ENCODE data around the gene KCNQ1. TPM values are rescaled to one million over a fixed set of nuclear protein-coding genes. Genes with fewer than 3 reads are reported as not detected.

Gene KCNQ1
- total RNA-seq, 2 experiments from 2014 or later = 10.7 to 10.8 TPM

- Mint-ChIP-seq H3K4me3 (no peak overlapping the region), H3K4me1 (ENCODE audit: low read depth) (no peaks in the 10 kb centered on the region)
- POLR2A ChIA-PET = no interaction called here
These were observed 389.9 kb downstream of the KCNQ1 start for GRCh38 chr11:2834503-2835273.

GRCh38 chr11:2835296-2835695 lies 390.5 kb downstream of the KCNQ1 start:
- ChIA-PET CTCF (no interaction called here), POLR2A (no interaction called here)
- Mint-ChIP-seq H3K4me1 (ENCODE audit: low read depth) (no peaks in the 10 kb centered on the region), H3K9me3 (no peaks in the 10 kb centered on the region), H3K36me3 (no peaks in the 10 kb centered on the region), H3K27me3 (no peaks in the 10 kb centered on the region), H3K4me3 (no peak overlapping the region), H3K27ac (no peak overlapping the region)
- DNase-seq = no peak
- intact Hi-C loops (cut with micrococcal nuclease) = no loop called here

More at GRCh38 chr11:2834503-2835273, 389.9 kb downstream of the KCNQ1 start:
- DNase-seq = no peak
- intact Hi-C loops (cut with micrococcal nuclease) = no loop called here
- Mint-ChIP-seq H3K27me3 (no peaks in the 10 kb centered on the region), H3K27ac (no peak overlapping the region), H3K9me3 (no peaks in the 10 kb centered on the region), H3K36me3 (no peaks in the 10 kb centered on the region)
- CTCF ChIA-PET = interaction anchor here (0.6 kb wide), 1 partner anchor 54 kb away, joined by 3 read pairs; no protein-coding TSS in a partner anchor

GRCh38 chr11:2835751-2836150 lies 390.9 kb downstream of the KCNQ1 start:
- DNase-seq = no peak
- Mint-ChIP-seq H3K36me3 (no peaks in the 10 kb centered on the region), H3K4me1 (ENCODE audit: low read depth) (no peaks in the 10 kb centered on the region), H3K4me3 (no peak overlapping the region), H3K27ac (no peak overlapping the region), H3K27me3 (no peaks in the 10 kb centered on the region), H3K9me3 (no peaks in the 10 kb centered on the region)
- POLR2A ChIA-PET = no interaction called here
- CTCF ChIA-PET = no interaction called here
- intact Hi-C loops (cut with micrococcal nuclease) = no loop called here

- CTCF ChIA-PET = no interaction called here
- H3K4me1 Mint-ChIP-seq (ENCODE audit: low read depth) = no peaks in the 10 kb centered on the region
- intact Hi-C loops (cut with micrococcal nuclease) = no loop called here
- no peaks in the 10 kb centered on the region for H3K27me3 Mint-ChIP-seq
- H3K27ac Mint-ChIP-seq = no peak overlapping the region
- no peaks in the 10 kb centered on the region for H3K36me3 Mint-ChIP-seq
- no peak overlapping the region for H3K4me3 Mint-ChIP-seq
- DNase-seq = no peak
- H3K9me3 Mint-ChIP-seq = no peaks in the 10 kb centered on the region
- POLR2A ChIA-PET = no interaction called here
These were observed 391.7 kb downstream of the KCNQ1 start for GRCh38 chr11:2836315-2837095.

GRCh38 chr11:2837096-2837601 lies 392.3 kb downstream of the KCNQ1 start:
- ChIA-PET POLR2A (no interaction called here), CTCF (no interaction called here)
- intact Hi-C loops (cut with micrococcal nuclease) = no loop called here
- Mint-ChIP-seq H3K27ac (no peak overlapping the region), H3K4me1 (ENCODE audit: low read depth) (no peaks in the 10 kb centered on the region), H3K27me3 (no peaks in the 10 kb centered on the region), H3K36me3 (no peaks in the 10 kb centered on the region), H3K4me3 (no peak overlapping the region), H3K9me3 (no peaks in the 10 kb centered on the region)
- DNase-seq = no peak

GRCh38 chr11:2837651-2838050 lies 392.8 kb downstream of the KCNQ1 start:
- no peak for DNase-seq
- H3K27me3 Mint-ChIP-seq = no peaks in the 10 kb centered on the region
- H3K9me3 Mint-ChIP-seq = no peaks in the 10 kb centered on the region
- intact Hi-C loops (cut with micrococcal nuclease) = no loop called here
- no peaks in the 10 kb centered on the region for H3K4me1 Mint-ChIP-seq (ENCODE audit: low read depth)
- H3K4me3 Mint-ChIP-seq = no peak overlapping the region
- ChIA-PET CTCF (no interaction called here), POLR2A (no interaction called here)
- no peaks in the 10 kb centered on the region for H3K36me3 Mint-ChIP-seq
- H3K27ac Mint-ChIP-seq = no peak overlapping the region

- Mint-ChIP-seq H3K27me3 (no peaks in the 10 kb centered on the region), H3K9me3 (no peaks in the 10 kb centered on the region), H3K4me3 (no peak overlapping the region), H3K4me1 (ENCODE audit: low read depth) (no peaks in the 10 kb centered on the region), H3K36me3 (no peaks in the 10 kb centered on the region), H3K27ac (no peak overlapping the region)
- no peak for DNase-seq
- intact Hi-C loops (cut with micrococcal nuclease) = no loop called here
- ChIA-PET CTCF (no interaction called here), POLR2A (no interaction called here)
These were observed 393.3 kb downstream of the KCNQ1 start for GRCh38 chr11:2838091-2838490.

- H3K4me3 Mint-ChIP-seq = no peak overlapping the region
- intact Hi-C loops (cut with micrococcal nuclease) = no loop called here
- no peaks in the 10 kb centered on the region for H3K27me3 Mint-ChIP-seq
These were observed 394.0 kb downstream of the KCNQ1 start for GRCh38 chr11:2838676-2839294.

GRCh38 chr11:2839395-2839943 lies 394.7 kb downstream of the KCNQ1 start:
- ChIA-PET POLR2A (no interaction called here), CTCF (no interaction called here)
- Mint-ChIP-seq H3K4me3 (no peak overlapping the region), H3K4me1 (ENCODE audit: low read depth) (peaks cover 3% of the 10 kb centered on the region), H3K9me3 (no peaks in the 10 kb centered on the region), H3K27ac (no peak overlapping the region), H3K27me3 (no peaks in the 10 kb centered on the region), H3K36me3 (no peaks in the 10 kb centered on the region)
- no peak for DNase-seq
- intact Hi-C loops (cut with micrococcal nuclease) = no loop called here

More at GRCh38 chr11:2838676-2839294, 394.0 kb downstream of the KCNQ1 start:
- peaks cover 1% of the 10 kb centered on the region for H3K4me1 Mint-ChIP-seq (ENCODE audit: low read depth)
- H3K36me3 Mint-ChIP-seq = no peaks in the 10 kb centered on the region
- no peak overlapping the region for H3K27ac Mint-ChIP-seq
- ChIA-PET CTCF (no interaction called here), POLR2A (no interaction called here)
- DNase-seq = no peak
- no peaks in the 10 kb centered on the region for H3K9me3 Mint-ChIP-seq

- CTCF ChIA-PET = no interaction called here
- no peaks in the 10 kb centered on the region for H3K36me3 Mint-ChIP-seq
- peaks cover 3% of the 10 kb centered on the region for H3K4me1 Mint-ChIP-seq (ENCODE audit: low read depth)
- H3K9me3 Mint-ChIP-seq = no peaks in the 10 kb centered on the region
- no peak for DNase-seq
- no peaks in the 10 kb centered on the region for H3K27me3 Mint-ChIP-seq
- intact Hi-C loops (cut with micrococcal nuclease) = no loop called here
- POLR2A ChIA-PET = no interaction called here
- H3K4me3 Mint-ChIP-seq = no peak overlapping the region
- no peak overlapping the region for H3K27ac Mint-ChIP-seq
These were observed 396.8 kb downstream of the KCNQ1 start for GRCh38 chr11:2841411-2842190.

GRCh38 chr11:2842876-2843275 lies 398.1 kb downstream of the KCNQ1 start:
- H3K4me1 Mint-ChIP-seq (ENCODE audit: low read depth) = peaks cover 3% of the 10 kb centered on the region
- ChIA-PET POLR2A (no interaction called here), CTCF (no interaction called here)
- no peaks in the 10 kb centered on the region for H3K9me3 Mint-ChIP-seq
- no peaks in the 10 kb centered on the region for H3K36me3 Mint-ChIP-seq
- intact Hi-C loops (cut with micrococcal nuclease) = no loop called here
- no peak for DNase-seq
- no peaks in the 10 kb centered on the region for H3K27me3 Mint-ChIP-seq
- H3K27ac Mint-ChIP-seq = no peak overlapping the region
- H3K4me3 Mint-ChIP-seq = no peak overlapping the region

- Mint-ChIP-seq H3K4me1 (ENCODE audit: low read depth) (peaks cover 3% of the 10 kb centered on the region), H3K27ac (no peak overlapping the region), H3K9me3 (no peaks in the 10 kb centered on the region), H3K36me3 (no peaks in the 10 kb centered on the region), H3K4me3 (no peak overlapping the region), H3K27me3 (no peaks in the 10 kb centered on the region)
- POLR2A ChIA-PET = no interaction called here
- no peak for DNase-seq
- intact Hi-C loops (cut with micrococcal nuclease) = no loop called here
- CTCF ChIA-PET = no interaction called here
These were observed 398.7 kb downstream of the KCNQ1 start for GRCh38 chr11:2843551-2843950.

Data from activated CD4-positive, alpha-beta memory T cell treated with anti-CD3 and anti-CD28 coated beads for 36 hours (primary cell).